Motor neuron (in vitro differentiated cells): ENCODE data around the gene VPREB3. TPM values are rescaled to one million over a fixed set of nuclear protein-coding genes. Genes with fewer than 3 reads are reported as not detected.
A peak's percentile ranks its signal among the peaks of the same experiment; 100 is the strongest.

Source experiments
- ATAC-seq, 8 experiments: fragments of 200-7000 bp; cut with Tn5 transposase; replicated peaks in 6 of 8; 2 replicates each; pipeline ENCODE4 v1.8.0; 2021; ENCODE audit warnings: mild to moderate bottlenecking in 8 of 8, moderate library complexity in 8 of 8
- H3K27ac ChIP-seq, 2 donors: fragments of 250-450 bp; sonication (Bioruptor Pico); 2 replicates each; pipeline ENCODE4 v1.9.0; 2021; ENCODE audit warnings: antibody characterized with exemption in 2 of 2, mild to moderate bottlenecking in 2 of 2, moderate library complexity in 1 of 2
- H3K4me1 ChIP-seq, 2 donors: fragments of 250-450 bp; sonication (Bioruptor Pico); replicated peaks in 1 of 2; 2 replicates each; pipeline ENCODE4 v1.6.1; 2021; ENCODE audit warnings: antibody characterized with exemption in 2 of 2, mild to moderate bottlenecking in 2 of 2, moderate library complexity in 1 of 2
- H3K4me3 ChIP-seq, 5 donors: fragments of 250-450 bp; sonication (Bioruptor Pico); 2 replicates each; pipeline ENCODE4 v1.9.0; 2021; ENCODE audit warnings: antibody characterized with exemption in 5 of 5, mild to moderate bottlenecking in 5 of 5, moderate library complexity in 4 of 5
- WGBS, 10 experiments: fragments of 450-650 bp; shearing (Covaris generic); methylation state at CpG; one replicate each; pipeline ENCODE4 v1.0.0; 2022; 5-methylcytosine and 5-hydroxymethylcytosine counted together
- in situ Hi-C, 9 experiments: fragments of 400-800 bp; cut with MboI; loops; one replicate each; pipeline ENCODE4 v1.15.0; 2021; ENCODE audit warnings: low sequenced_read_pairs in 9 of 9, low pct_unique_long_range_greater_than_20kb in 2 of 9; ENCODE audit not compliant: unreplicated experiment in 9 of 9
- total RNA-seq, 8 experiments: library from RNA; unstranded; fragments of 300-600 nt; gene quantifications; 2 replicates each; pipeline versions ENCODE4 v1.2.3 to v1.2.4, GENCODE V29; 2022

The VPREB3 gene
- total RNA-seq, 8 experiments from 2014 or later, result 0.71 to 1.7 (median 1.1) TPM; not detected in 2

DNA sequence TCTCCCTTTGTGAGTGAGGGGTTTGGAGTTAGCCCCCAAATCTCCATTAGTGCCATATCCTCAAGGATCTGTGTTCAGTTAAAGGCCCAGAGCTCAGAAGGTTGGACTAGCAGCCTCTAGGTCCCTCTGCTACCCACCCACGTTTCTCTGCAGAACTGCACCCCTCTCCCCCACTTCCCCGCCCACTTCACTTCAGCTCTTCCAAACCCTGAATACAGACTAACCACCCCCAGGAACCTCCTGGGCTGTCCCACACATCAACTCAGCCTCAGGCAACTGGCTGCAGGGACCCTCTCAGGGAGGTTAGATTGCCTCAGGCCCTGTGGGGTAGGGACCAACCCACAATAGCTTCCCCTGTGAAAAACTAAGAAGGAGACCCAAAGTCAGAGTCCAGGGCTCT is 840 bp downstream of the VPREB3 start:
- Histone ChIP-seq H3K4me3 (no peak overlapping the region), H3K4me1 (peaks cover 12 to 15% of the 10 kb centered on the region in 2 donors), H3K27ac (no peak overlapping the region)
- in situ Hi-C loops, result no loop called here
- WGBS, 10 experiments, result 80% methylated on average over 2 of the region's 2 CpGs; no CpG with 5 or more reads in 9 of the 10 experiments
- ATAC-seq, result no peak

DNA sequence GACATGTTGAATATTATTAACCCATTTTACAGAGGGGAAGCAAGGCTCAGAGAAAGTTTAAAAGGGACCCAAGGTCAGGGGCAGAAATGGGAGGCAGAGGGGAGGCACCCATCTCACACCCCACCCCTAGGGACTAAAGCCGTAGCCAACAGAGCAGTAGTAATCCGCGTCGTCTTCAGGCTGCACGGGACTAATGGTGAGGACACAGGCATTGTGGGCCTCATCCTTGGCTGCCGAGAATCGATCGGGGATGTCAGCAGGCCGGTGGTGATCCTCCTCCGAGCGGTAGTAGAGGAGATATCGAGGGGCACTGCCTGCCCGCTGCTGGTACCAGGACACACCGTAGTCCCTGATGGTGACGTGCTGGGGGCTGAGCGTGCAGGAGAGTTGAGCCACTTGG is 1.5 kb downstream of the VPREB3 start:
- ATAC-seq, result no peak
- WGBS, 10 experiments, result 80% methylated on average over 2 of the region's 16 CpGs; no CpG with 5 or more reads in 9 of the 10 experiments
- in situ Hi-C loops, result no loop called here

DNA sequence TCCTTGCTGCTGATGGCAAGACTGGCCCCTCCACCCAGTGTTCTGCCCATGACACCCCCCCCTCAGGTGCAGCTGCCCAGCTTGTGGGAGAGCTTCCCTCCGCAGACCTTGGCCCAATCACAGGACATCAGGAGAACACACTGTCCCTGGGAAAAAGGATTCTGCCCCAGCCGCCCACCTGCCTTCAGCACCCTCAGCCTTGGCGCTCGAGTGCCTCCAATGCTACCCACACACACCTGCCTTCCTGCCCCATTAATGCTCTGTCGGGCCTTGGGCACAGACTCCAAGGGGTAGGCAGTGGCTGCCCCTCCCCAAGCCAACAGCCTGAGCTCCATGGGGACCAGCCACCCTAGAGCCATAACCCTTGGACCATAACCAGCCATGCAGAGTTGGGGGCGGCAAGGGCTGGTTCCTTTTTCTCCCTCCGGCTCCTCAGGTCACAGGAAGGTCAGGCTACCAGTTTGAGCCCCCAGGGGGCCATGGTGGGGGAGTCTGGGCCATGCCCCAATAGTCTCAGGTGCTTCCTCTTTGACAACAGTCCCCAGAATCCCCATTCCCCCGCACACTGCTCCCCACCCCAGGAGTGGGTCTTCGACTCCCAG is 2.0 kb downstream of the VPREB3 start:
- in situ Hi-C loops, result no loop called here
- WGBS, 10 experiments, result 67 to 80% (median 80%) methylated on average over 1 of the region's 9 CpGs; no CpG with 5 or more reads in 7 of the 10 experiments
- no peak for ATAC-seq
- Histone ChIP-seq H3K27ac (peak overlapping the region; percentile 93 to 96), H3K4me1 (peaks cover 12 to 15% of the 10 kb centered on the region in 2 donors), H3K4me3 (peak overlapping the region in 1 of 5 donors; percentile 91)

More for the DNA sequence above, 1.5 kb downstream of the VPREB3 start:
- peaks cover 12 to 15% of the 10 kb centered on the region in 2 donors for H3K4me1 ChIP-seq
- H3K4me3 ChIP-seq, result no peak overlapping the region
- no peak overlapping the region for H3K27ac ChIP-seq

DNA sequence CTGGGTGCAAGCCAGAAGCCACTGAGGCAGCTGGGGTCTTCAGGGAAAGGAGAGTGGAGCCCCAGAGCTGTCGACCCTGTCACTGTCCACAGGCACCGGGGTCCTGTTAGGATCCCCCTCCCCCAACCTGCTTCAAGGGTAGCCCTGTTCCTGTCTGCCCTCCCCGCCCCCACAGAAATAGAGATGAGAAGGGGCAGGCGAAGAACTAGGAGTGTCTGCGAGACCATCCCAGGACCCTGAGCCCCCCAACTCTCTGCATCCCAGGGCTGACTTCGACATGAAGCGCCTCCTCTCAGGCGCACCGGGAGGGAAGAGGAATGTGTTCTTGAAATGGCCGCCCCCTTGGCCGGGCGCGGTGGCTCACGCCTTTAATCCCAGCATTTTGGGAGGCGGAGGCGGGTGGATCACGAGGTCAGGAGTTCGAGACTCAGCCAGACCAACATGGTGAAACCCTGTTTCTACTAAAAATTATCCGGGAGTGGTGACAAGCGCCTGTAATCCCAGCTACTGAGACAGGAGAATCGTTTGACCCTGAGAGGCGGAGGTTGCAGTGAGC is 2.7 kb downstream of the VPREB3 start:
- in situ Hi-C loops, result no loop called here
- ATAC-seq, result peak in 5 of 8 experiments; percentile 19 to 53 (median 27)
- Histone ChIP-seq H3K4me3 (peak overlapping the region; percentile 53 to 91 (median 59)), H3K4me1 (peaks cover 12 to 15% of the 10 kb centered on the region in 2 donors), H3K27ac (peak overlapping the region; percentile 93 to 96)
- WGBS, 10 experiments, result 0 to 80% (median 38%) methylated on average over 1 to 7 of the region's 22 CpGs; no CpG with 5 or more reads in 6 of the 10 experiments

DNA sequence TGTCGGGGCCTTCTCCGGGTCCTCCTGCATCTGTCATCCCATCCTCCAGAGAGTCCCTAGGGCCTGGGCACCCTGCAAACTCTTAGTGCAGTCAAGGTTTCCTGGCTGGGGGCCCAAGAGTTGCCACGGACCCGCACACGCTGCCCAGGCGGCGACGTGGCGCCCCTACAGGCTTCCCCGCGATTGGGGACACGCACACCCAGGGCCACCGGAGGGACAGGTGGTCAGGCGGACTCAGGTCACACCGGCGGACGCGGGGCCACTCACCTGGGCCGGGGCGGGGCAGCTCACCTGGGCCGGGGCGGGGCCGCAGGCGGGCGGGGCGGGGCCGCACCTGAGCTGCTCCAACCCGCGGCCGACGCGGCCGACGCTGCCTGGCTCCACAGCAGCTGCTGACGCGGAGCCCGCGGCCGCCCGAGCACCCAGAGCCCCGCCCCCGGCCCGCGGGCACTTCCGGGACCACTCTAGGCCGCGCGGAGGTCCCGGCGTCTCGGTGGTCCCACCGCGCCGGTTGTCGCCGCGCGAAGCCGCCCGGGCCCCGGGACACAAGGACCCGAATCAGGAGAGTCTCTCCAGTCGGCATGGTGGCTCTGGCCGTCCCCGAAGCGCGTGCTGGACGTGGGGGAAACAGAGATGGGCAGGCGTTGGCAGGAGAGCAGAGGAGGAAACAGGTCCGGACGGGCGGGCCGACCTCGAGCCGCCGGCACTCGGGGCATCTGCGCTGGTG is 3.3 kb downstream of the VPREB3 start, which contains the start of gene ZNF70:
ZNF70 (minus strand) TSS at position 399 of the 727 bp plus-strand sequence. CDS start 5,972 bp downstream, outside the sequence.
- WGBS, 10 experiments, result 0% methylated on average over 2 to 8 of the region's 78 CpGs; no CpG with 5 or more reads in 8 of the 10 experiments
- Histone ChIP-seq H3K4me3 (peak within 1 kb of the TSS; percentile 53 to 91 (median 59)), H3K27ac (peak within 1 kb of the TSS; percentile 93 to 96), H3K4me1 (peaks cover 12 to 15% of the 10 kb centered on the region in 2 donors)
- ATAC-seq, result peak; percentile 85 to 94 (median 94)
- in situ Hi-C loops, result no loop called here

DNA sequence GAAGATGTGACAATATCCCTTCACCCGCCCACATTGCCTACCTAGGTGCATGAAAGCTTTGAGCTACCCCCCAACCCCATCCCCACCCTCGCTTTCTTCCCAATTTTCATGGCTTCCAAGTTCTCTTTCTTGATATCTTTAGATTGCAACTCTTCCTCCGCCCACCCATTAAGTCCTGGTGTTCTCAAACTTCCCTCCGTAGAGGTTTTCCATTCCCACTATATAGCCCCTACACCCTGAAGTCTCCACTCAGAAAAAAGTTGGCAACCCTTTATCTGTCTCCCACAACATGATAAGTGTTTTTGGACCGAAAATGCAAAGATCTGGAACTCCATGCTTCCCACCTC is 3.9 kb downstream of the VPREB3 start:
- ATAC-seq, result no peak
- peaks cover 12 to 15% of the 10 kb centered on the region in 2 donors for H3K4me1 ChIP-seq
- H3K27ac ChIP-seq, result peak overlapping the region; percentile 93 to 96
- in situ Hi-C loops, result no loop called here
- WGBS, 10 experiments, result 20 to 50% (median 35%) methylated on average over 1 to 5 of the region's 5 CpGs; no CpG with 5 or more reads in 4 of the 10 experiments
- H3K4me3 ChIP-seq, result peak overlapping the region; percentile 53 to 91 (median 59)

DNA sequence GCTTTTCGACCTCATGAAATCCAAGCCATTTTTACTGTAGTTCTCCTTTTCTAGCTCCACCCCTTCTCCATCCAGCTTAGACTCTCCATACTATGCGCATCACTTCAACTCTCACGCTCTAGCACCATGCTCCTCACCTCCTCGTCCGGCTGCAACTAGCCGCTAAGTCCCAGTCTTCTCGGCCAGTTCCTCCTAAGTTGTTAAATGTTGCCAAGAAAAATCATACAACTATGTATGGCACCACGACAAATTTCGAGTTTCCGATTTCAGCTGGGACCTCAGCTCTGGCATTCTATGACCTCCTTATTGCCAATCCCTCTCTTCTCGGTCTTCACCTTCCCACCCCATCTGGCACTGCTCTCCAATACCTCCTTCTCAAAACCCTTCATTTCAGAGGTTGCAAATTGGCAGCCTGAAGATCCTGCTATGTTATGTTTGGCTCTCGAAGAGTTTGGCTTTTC is 4.4 kb downstream of the VPREB3 start:
- H3K27ac ChIP-seq, result no peak overlapping the region
- peak in 3 of 8 experiments; percentile 27 to 50 (median 35) for ATAC-seq
- H3K4me3 ChIP-seq, result peak overlapping the region; percentile 53 to 91 (median 59)
- in situ Hi-C loops, result no loop called here
- WGBS, 10 experiments, result 4 to 100% (median 82%) methylated on average over 1 to 11 of the region's 12 CpGs
- H3K4me1 ChIP-seq, result peaks cover 12 to 15% of the 10 kb centered on the region in 2 donors

DNA sequence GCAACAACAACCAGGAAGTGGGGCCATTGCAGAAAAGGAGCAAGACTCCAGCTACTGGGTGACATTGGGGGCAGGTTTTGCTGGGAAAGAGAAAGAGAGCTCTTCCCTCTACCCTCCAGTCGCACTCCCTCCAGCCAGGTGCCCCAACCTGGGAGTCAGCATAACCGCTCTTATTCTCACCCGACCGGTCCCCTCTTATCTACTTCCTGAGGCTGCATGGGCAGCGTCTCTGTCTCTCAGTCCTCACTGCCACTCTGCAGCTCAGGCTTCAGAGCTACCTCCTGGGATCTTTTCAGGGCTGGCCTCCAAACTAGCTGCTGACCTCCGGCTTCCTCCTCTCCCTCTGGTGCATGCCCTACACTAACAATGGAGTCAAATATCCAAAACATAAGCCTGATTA is 8.4 kb downstream of the VPREB3 start:
- Histone ChIP-seq H3K4me1 (peaks cover 6 to 8% of the 10 kb centered on the region in 2 donors), H3K4me3 (no peak overlapping the region), H3K27ac (no peak overlapping the region)
- no peak for ATAC-seq
- WGBS, 10 experiments, result 53 to 100% (median 100%) methylated on average over 1 to 5 of the region's 6 CpGs; no CpG with 5 or more reads in 1 of the 10 experiments
- in situ Hi-C loops, result no loop called here

DNA sequence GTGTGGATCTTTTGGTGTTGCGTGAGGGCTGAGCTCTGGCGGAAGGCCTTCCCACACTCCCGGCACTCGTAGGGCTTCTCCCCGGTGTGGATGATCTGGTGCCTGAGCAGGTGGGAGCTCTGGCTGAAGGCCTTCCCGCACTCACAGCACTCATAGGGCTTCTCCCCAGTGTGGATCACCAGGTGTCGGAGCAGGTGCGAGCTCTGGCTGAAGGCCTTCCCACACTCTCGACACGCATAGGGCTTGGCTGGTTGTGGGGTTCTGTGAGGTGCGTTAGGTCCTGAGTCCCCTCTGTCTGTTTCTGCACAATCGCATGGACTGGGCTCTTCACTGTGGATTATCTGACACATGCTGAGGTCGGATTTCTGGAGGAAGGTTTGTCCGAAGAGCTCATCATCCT is 9.7 kb downstream of the VPREB3 start:
- WGBS, 10 experiments, result 92 to 100% (median 100%) methylated on average over 2 to 8 of the region's 14 CpGs; no CpG with 5 or more reads in 6 of the 10 experiments
- ATAC-seq, result peak in 4 of 8 experiments; percentile 10 to 31 (median 22)
- no peak overlapping the region for H3K4me3 ChIP-seq
- in situ Hi-C loops, result no loop called here
- H3K4me1 ChIP-seq, result peaks cover under 1% of the 10 kb centered on the region in 2 donors
- no peak overlapping the region for H3K27ac ChIP-seq

DNA sequence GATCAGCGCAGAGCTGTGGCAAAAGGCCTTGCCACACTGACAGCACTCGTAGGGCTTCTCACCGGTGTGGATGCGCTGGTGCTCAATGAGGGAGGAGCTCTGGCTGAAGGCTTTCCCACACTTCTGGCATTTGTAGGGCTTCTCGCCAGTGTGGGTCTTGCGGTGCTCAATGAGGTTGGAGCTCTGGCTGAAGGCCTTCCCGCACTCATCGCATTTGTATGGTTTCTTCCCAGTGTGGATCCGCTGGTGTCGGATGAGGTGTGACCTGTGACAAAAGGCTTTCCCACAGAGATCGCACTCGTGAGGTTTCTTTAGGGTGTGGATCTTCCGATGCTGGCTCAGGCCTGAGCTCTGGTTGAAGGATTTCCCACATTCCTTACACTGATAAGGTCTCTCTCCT is 10.2 kb downstream of the VPREB3 start:
- Histone ChIP-seq H3K27ac (no peak overlapping the region), H3K4me3 (no peak overlapping the region), H3K4me1 (no peaks in the 10 kb centered on the region)
- in situ Hi-C loops, result no loop called here
- ATAC-seq, result peak in 2 of 8 experiments; percentile 13 to 22
- WGBS, 10 experiments, result 60 to 100% (median 95%) methylated on average over 1 to 9 of the region's 13 CpGs; no CpG with 5 or more reads in 5 of the 10 experiments

DNA sequence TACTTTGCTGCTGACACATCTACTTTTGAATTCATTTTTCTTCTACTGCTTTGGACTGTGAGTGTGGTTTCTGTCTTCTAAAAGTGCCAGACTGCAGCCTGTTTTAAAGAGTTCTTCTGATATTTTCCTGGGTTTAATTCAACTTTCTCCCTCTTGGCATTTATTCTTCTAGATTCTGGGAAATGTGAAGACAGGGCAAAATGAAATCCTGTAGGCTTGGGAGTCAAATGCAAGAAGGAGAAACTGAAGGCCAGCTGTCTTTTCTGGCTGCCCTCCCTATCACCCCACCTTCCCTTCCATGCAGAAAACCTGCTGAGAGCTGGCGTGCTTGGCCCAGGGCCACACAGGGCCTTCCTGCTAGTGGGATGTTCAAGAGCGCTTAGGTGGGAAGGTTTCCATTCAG is 10.9 kb downstream of the VPREB3 start:
- peak in 3 of 8 experiments; percentile 40 to 67 (median 50) for ATAC-seq
- Histone ChIP-seq H3K27ac (no peak overlapping the region), H3K4me1 (no peaks in the 10 kb centered on the region), H3K4me3 (no peak overlapping the region)
- in situ Hi-C loops, result no loop called here
- WGBS, 10 experiments, result 20 to 100% (median 57%) methylated on average over 1 to 2 of the region's 2 CpGs; no CpG with 5 or more reads in 5 of the 10 experiments

DNA sequence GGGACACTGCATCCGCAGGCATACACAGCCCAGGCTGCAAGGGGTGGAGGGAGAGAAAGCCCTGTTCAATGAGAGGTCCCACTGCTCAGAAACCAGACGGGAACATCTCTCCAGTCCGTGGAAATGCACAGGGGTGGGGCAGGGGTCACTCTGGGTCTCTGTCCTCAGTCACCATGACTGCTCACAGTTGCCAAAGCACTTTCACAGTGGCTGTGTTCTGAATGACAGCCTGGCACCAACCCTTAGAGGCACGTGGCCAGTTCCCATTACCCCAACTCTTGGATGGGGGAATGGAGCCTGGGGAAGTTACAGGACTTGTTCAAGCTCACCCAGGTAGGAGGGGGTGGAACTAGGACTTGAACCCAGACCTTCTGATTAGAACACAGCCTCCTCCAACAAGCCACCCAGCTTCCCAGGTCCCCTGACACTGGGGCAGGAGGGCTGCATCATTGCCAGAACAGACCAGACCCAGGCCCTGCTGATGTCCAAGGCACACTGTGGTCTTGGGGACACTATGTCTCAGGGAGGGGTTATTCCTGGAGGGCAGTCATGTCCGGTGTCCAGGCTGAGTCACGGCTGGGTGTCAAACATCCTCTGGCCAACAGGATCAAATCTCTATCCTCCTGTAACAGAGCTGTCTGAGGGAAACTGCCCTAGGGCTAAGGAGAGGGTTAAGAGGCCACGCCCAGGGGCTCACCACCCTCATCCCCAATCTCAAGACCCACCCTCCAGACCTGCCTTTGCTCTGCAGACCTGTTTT is 11.5 kb downstream of the VPREB3 start:
- no peaks in the 10 kb centered on the region for H3K4me1 ChIP-seq
- peak in 5 of 8 experiments; percentile 14 to 97 (median 64) for ATAC-seq
- WGBS, 10 experiments, result 40 to 100% (median 80%) methylated on average over 1 to 4 of the region's 7 CpGs; no CpG with 5 or more reads in 3 of the 10 experiments
- H3K4me3 ChIP-seq, result no peak overlapping the region
- H3K27ac ChIP-seq, result no peak overlapping the region
- in situ Hi-C loops, result no loop called here
